DOHH2 (cell line): ENCODE measurements around the gene CRELD1.

Experiments
- CTCF ChIP-seq: fragments of 200-600 bp; sonication (generic); IDR thresholded peaks from one replicate; pipeline ENCODE4 v1.5.1; 2014; ENCODE audit warnings: antibody characterized with exemption, mild to moderate bottlenecking, low read depth, low read length; ENCODE audit not compliant: poor library complexity, severe bottlenecking
- EZH2phosphoT487 ChIP-seq: fragments of 200-600 bp; sonication (generic); IDR thresholded peaks from 2 replicates; pipeline ENCODE4 v1.6.1; 2017; ENCODE audit warnings: borderline replicate concordance, mild to moderate bottlenecking, antibody characterized with exemption, low read length, moderate library complexity, mixed read lengths

- TF ChIP-seq CTCF = no peak
- TF ChIP-seq EZH2phosphoT487 = no peak
Measured at GRCh38 chr3:9942164-9942563, 8.5 kb downstream of the CRELD1 start.
